Measurements from ENCODE around the gene GAGE10.

DNA sequence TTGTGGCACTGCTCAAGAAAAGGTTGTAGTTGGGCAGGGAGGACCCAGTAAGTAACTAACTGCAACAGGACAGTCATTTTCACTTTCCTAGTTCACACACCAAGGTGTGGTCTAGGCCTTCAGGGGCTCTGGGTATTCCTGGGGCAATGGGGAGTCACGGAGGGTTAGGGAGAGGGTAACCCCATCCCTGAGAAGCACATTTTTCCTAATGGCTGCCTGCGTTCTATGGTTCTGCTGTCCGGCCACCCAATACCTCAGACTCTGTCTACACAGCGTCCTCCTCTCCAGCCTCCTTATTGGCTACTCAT lies 34.8 kb upstream of the GAGE10 start:
- TF ChIP-seq ZNF274 (IDR thresholded peaks at IDR 0.05; ENCODE audit: low read depth, low read length) (no peak), YY1 (IDR thresholded peaks at IDR 0.05; ENCODE audit: insufficient read depth, insufficient read length) (no peak), SUZ12 (IDR thresholded peaks at IDR 0.05; ENCODE audit: extremely low read depth, insufficient read depth, insufficient read length) (no peak)
